Measurements from ENCODE around the gene SLC6A6. TPM values are rescaled to one million over a fixed set of nuclear protein-coding genes. Genes with fewer than 3 reads are reported as not detected.
A peak's percentile ranks its signal among the peaks of the same experiment; 100 is the strongest.

SLC6A6 gene
- total and polyA plus RNA-seq, 12 donors = 10.6 to 197 (median 85.6) TPM

GRCh38 chr3:14430053-14430452 is 27.6 kb downstream of the SLC6A6 start:
- H3K9me3 ChIP-seq (replicated peaks in 1 of 3) = no peaks in the 10 kb centered on the region
- no peaks in the 10 kb centered on the region for H3K36me3 ChIP-seq (replicated peaks in 1 of 2)
- 87 to 91% (median 90%) methylated on average over 4 to 5 of the region's 5 CpGs for WGBS, 4 donors
- H3K4me1 ChIP-seq (replicated peaks in 1 of 2) = peaks cover 57 to 76% of the 10 kb centered on the region in 2 donors
- H3K27ac ChIP-seq = peak overlapping the region in 3 of 5 donors; percentile 83 to 94 (median 85)
- TF ChIP-seq POLR2A (IDR thresholded peaks at IDR 0.05) (no peak), CTCF (IDR thresholded peaks at IDR 0.05) (no peak)
- intact Hi-C loops (cut with DNase I) = no loop called here
- H3K27me3 ChIP-seq = no peaks in the 10 kb centered on the region
- no peak overlapping the region for H3K4me3 ChIP-seq
- DNase-seq = no peak

GRCh38 chr3:14430706-14431451 is 28.5 kb downstream of the SLC6A6 start:
- no peaks in the 10 kb centered on the region for H3K36me3 ChIP-seq (replicated peaks in 1 of 2)
- TF ChIP-seq POLR2A (IDR thresholded peaks at IDR 0.05) = no peak
- no peak for TF ChIP-seq CTCF (IDR thresholded peaks at IDR 0.05)
- H3K9me3 ChIP-seq (replicated peaks in 1 of 3) = no peaks in the 10 kb centered on the region
- no peak overlapping the region for H3K4me3 ChIP-seq
- H3K4me1 ChIP-seq (replicated peaks in 1 of 2) = peaks cover 58 to 76% of the 10 kb centered on the region in 2 donors
- H3K27ac ChIP-seq = peak overlapping the region in 4 of 5 donors; percentile 62 to 94 (median 84)
- WGBS, 4 donors = 69 to 83% (median 78%) methylated on average over 5 to 12 of the region's 12 CpGs
- no peaks in the 10 kb centered on the region for H3K27me3 ChIP-seq
- DNase-seq = no peak
- intact Hi-C loops (cut with DNase I) = no loop called here

GRCh38 chr3:14431452-14431916 is 29.1 kb downstream of the SLC6A6 start:
- H3K9me3 ChIP-seq (replicated peaks in 1 of 3) = no peaks in the 10 kb centered on the region
- no peaks in the 10 kb centered on the region for H3K27me3 ChIP-seq
- 64 to 76% (median 68%) methylated on average over 10 of the region's 10 CpGs for whole genome bisulfite sequencing, 4 donors
- peak overlapping the region; percentile 62 to 94 (median 83) for H3K27ac ChIP-seq
- H3K4me3 ChIP-seq = no peak overlapping the region
- peak in 1 of 7 donors; percentile 42 for DNase-seq
- intact Hi-C loops (cut with DNase I) = no loop called here
- TF ChIP-seq POLR2A (IDR thresholded peaks at IDR 0.05) (no peak), CTCF (IDR thresholded peaks at IDR 0.05) (no peak)
- H3K36me3 ChIP-seq (replicated peaks in 1 of 2) = no peaks in the 10 kb centered on the region
- H3K4me1 ChIP-seq (replicated peaks in 1 of 2) = peaks cover 58 to 77% of the 10 kb centered on the region in 2 donors

GRCh38 chr3:14431917-14432834 is 29.8 kb downstream of the SLC6A6 start:
- H3K27me3 ChIP-seq = no peaks in the 10 kb centered on the region
- peak in 1 of 2 donors; percentile 44 for TF ChIP-seq POLR2A (IDR thresholded peaks at IDR 0.05)
- TF ChIP-seq CTCF (IDR thresholded peaks at IDR 0.05) = no peak
- no peak overlapping the region for H3K4me3 ChIP-seq
- H3K27ac ChIP-seq = peak overlapping the region; percentile 62 to 94 (median 83)
- H3K36me3 ChIP-seq (replicated peaks in 1 of 2) = no peaks in the 10 kb centered on the region
- H3K4me1 ChIP-seq (replicated peaks in 1 of 2) = peaks cover 62 to 84% of the 10 kb centered on the region in 2 donors
- DNase-seq = peak; percentile 89 to 98 (median 96)
- intact Hi-C loops (cut with DNase I) = no loop called here
- no peaks in the 10 kb centered on the region for H3K9me3 ChIP-seq (replicated peaks in 1 of 3)
- WGBS, 4 donors = 13 to 34% (median 25%) methylated on average over 6 to 14 of the region's 14 CpGs
